Stomach (tissue), 19 donors: ENCODE data around the gene PI4K2B. TPM values are rescaled to one million over a fixed set of nuclear protein-coding genes. Genes with fewer than 3 reads are reported as not detected.

Experiments used
- DNase-seq, 2 donors: peaks; one replicate each; pipeline versions ENCODE4 v3.0.0 to v3.0.0-alpha.2; 2013 to 2019
- H3K27ac ChIP-seq, 5 donors: fragments of 200-600 bp in 4 of 5; sonication (generic) in 4 of 5; one replicate each; pipeline ENCODE4 v1.5.1; 2013 to 2019; ENCODE audit warnings: mild to moderate bottlenecking in 1 of 5, moderate library complexity in 1 of 5
- H3K27me3 ChIP-seq, 3 donors: fragments of 200-600 bp; sonication (generic); one replicate each; pipeline ENCODE4 v1.5.1; 2017 to 2019; ENCODE audit warnings: mixed run types in 1 of 3
- H3K36me3 ChIP-seq, 4 donors: fragments of 200-600 bp; sonication (generic); 1 replicate in 3 of 4; 2 replicates in 1 of 4; pipeline ENCODE4 v1.5.1; 2016 to 2019
- H3K4me1 ChIP-seq, 4 donors: fragments of 200-600 bp; sonication (generic); one replicate each; pipeline ENCODE4 v1.5.1; 2016 to 2019
- H3K4me3 ChIP-seq, 4 donors: fragments of 200-600 bp; sonication (generic) in 3 of 4; one replicate each; pipeline ENCODE4 v1.5.1; 2016 to 2019; ENCODE audit warnings: mild to moderate bottlenecking in 1 of 4
- H3K9me3 ChIP-seq, 4 donors: fragments of 200-600 bp; sonication (generic); one replicate each; pipeline ENCODE4 v1.5.1; 2016 to 2019
- CTCF ChIP-seq, 7 experiments: fragments of 450-650 bp in 4 of 7; fragments of 200-600 bp in 3 of 7; sonication (generic) in 3 of 7; IDR thresholded peaks; one replicate each; pipeline ENCODE4 v1.5.1; 2016 to 2019; ENCODE audit warnings: antibody characterized with exemption in 7 of 7, control low read depth in 2 of 7, mild to moderate bottlenecking in 1 of 7
- EP300 ChIP-seq: sonication (generic); formaldehyde crosslinking; IDR thresholded peaks from one replicate; pipeline ENCODE4 v1.6.1; 2017; ENCODE audit warnings: antibody characterized with exemption
- POLR2A ChIP-seq, 4 donors: fragments of 450-650 bp; IDR thresholded peaks; one replicate each; pipeline ENCODE4 v1.6.1; 2016; ENCODE audit warnings: antibody characterized with exemption in 4 of 4, control low read depth in 2 of 4, mild to moderate bottlenecking in 1 of 4, moderate library complexity in 1 of 4
- POLR2AphosphoS5 ChIP-seq, 3 donors: sonication (generic); formaldehyde crosslinking; IDR thresholded peaks; one replicate each; pipeline ENCODE4 v1.6.1; 2016; ENCODE audit warnings: antibody characterized with exemption in 3 of 3
- WGBS, 5 donors: extraction: QIAGEN DNeasy Blood & Tissue Kit in 3 of 5; methylation state at CpG; one replicate each; pipeline versions ENCODE4 v1.1.5 to v1.1.7; 2013 to 2018; 5-methylcytosine and 5-hydroxymethylcytosine counted together
- intact Hi-C: fragments of 100-400 bp; cut with DNase I; formaldehyde crosslinking; loops from one replicate; pipeline ENCODE4 v1.15.1; 2023; ENCODE audit warnings: low total_unique reads
- long read RNA-seq, 10 donors: transcript quantifications; one replicate each; lab custom pipeline, GENCODE V29; 2026
- polyA plus RNA-seq, 3 donors: library from polyadenylated mRNA; stranded (reverse); fragments of 200-250 nt; gene quantifications; one replicate each; pipeline ENCODE4 v1.2.3, GENCODE V29; 2013
- total RNA-seq, 5 donors: library from RNA; depleted of rRNA; stranded (reverse); fragments of >200 nt; gene quantifications; one replicate each; pipeline versions ENCODE4 v1.1.0 to v1.2.3, GENCODE V29; 2014 to 2016
- donor health status: healthy with polysubstance abuse.
- donor health status: Bipolar disorder and iron deficiency.
- donor health status: healthy.

PI4K2B gene
- 10 to 100 TPM in 4 of 5 donors, 1 to 10 TPM in 1; 9.3 to 65.2 (median 29.4) TPM for total RNA-seq
- polyA plus RNA-seq, result 10 to 100 TPM in 2 of 3 donors, 1 to 10 TPM in 1; 9.7 to 23.8 (median 15.0) TPM
- long read RNA-seq, donor 1, partial matches to known transcripts, result 0 of 1 reads
- long read RNA-seq, donor 1, other reads (novel, unspliced or antisense), result 0 of 1 reads
- long read RNA-seq, donor 2, partial matches to known transcripts, result 0 of 2 reads
- long read RNA-seq, donor 2, other reads (novel, unspliced or antisense), result 0 of 2 reads
- long read RNA-seq, donor 3, partial matches to known transcripts, result 0 of 4 reads
- long read RNA-seq, donor 3, other reads (novel, unspliced or antisense), result 0 of 4 reads
- long read RNA-seq, donor 4, result 0 reads
- long read RNA-seq, donor 5, partial matches to known transcripts, result 0 of 4 reads
- long read RNA-seq, donor 5, other reads (novel, unspliced or antisense), result 0 of 4 reads
- long read RNA-seq, donor 6, result 0 reads
- long read RNA-seq, donor 7, partial matches to known transcripts, result 0 of 2 reads
- long read RNA-seq, donor 7, other reads (novel, unspliced or antisense), result 0 of 2 reads
- long read RNA-seq, donor 8, partial matches to known transcripts, result 0 of 3 reads
- long read RNA-seq, donor 8, other reads (novel, unspliced or antisense), result 0 of 3 reads
- long read RNA-seq, donor 9, result 0 reads
- long read RNA-seq, donor 10, partial matches to known transcripts, result 0 of 1 reads
- long read RNA-seq, donor 10, other reads (novel, unspliced or antisense), result 0 of 1 reads

GRCh38 chr4:25233737-25234389 is at the start of gene PI4K2B:
TSS of gene PI4K2B (plus strand) at chr4:25234033. CDS start at chr4:25234164, 131 bp downstream.
- Histone ChIP-seq H3K4me1 (peaks cover 7 to 28% (median 21%) of the 10 kb centered on the region in 4 donors), H3K27ac (peak within 1 kb of the TSS; percentile 92 to 99 (median 96)), H3K36me3 (no peaks in the 10 kb centered on the region), H3K9me3 (peaks cover 0 to 8% (median 0%) of the 10 kb centered on the region in 4 donors), H3K4me3 (peak within 1 kb of the TSS; percentile 72 to 85 (median 81)), H3K27me3 (no peaks in the 10 kb centered on the region)
- no peak for TF ChIP-seq CTCF (IDR thresholded peaks at IDR 0.05)
- no peak for TF ChIP-seq EP300
- TF ChIP-seq POLR2A (IDR thresholded peaks at IDR 0.05), result peak in 1 of 4 donors; percentile 13
- peak; percentile 27 to 94 (median 89) for TF ChIP-seq POLR2AphosphoS5 (IDR thresholded peaks at IDR 0.05)
- peak; percentile 96 to 98 for DNase-seq
- intact Hi-C loops, result no loop called here
- 0 to 2% (median 1%) methylated on average over 21 to 72 of the region's 72 CpGs for WGBS, 5 donors

GRCh38 chr4:25184056-25184455 is 49.8 kb upstream of the PI4K2B start:
- DNase-seq, result no peak
- 81 to 92% (median 83%) methylated on average over 4 of the region's 4 CpGs for WGBS, 5 donors
- Histone ChIP-seq H3K36me3 (no peaks in the 10 kb centered on the region), H3K27me3 (no peaks in the 10 kb centered on the region), H3K4me3 (no peak overlapping the region), H3K4me1 (no peaks in the 10 kb centered on the region), H3K9me3 (no peaks in the 10 kb centered on the region), H3K27ac (no peak overlapping the region)
- TF ChIP-seq EP300 (no peak), CTCF (IDR thresholded peaks at IDR 0.05) (no peak), POLR2AphosphoS5 (IDR thresholded peaks at IDR 0.05) (no peak), POLR2A (IDR thresholded peaks at IDR 0.05) (no peak)
- intact Hi-C loops, result no loop called here

DNA sequence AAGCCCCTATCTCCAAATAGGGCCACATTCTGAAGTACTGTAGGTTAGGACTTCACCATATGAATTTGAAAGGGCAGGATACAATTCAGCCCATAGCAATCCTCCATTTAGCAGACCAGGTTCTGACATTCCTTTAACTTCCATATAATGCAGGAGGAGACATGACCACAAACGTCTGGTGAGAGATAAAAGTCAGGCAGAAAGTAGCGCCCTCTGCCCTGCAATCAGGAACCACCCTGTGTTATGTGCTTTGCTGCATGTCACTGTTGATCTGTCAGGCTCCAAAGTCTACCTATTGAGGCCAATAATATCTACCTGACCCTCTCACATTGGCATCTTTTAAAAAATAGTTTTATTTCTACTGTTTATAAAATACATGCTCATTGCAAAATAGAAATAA is 43.4 kb upstream of the PI4K2B start:
- Histone ChIP-seq H3K27me3 (no peaks in the 10 kb centered on the region), H3K36me3 (no peaks in the 10 kb centered on the region), H3K4me3 (no peak overlapping the region), H3K4me1 (no peaks in the 10 kb centered on the region), H3K27ac (no peak overlapping the region), H3K9me3 (no peaks in the 10 kb centered on the region)
- WGBS, 5 donors, result 35 to 54% (median 51%) methylated on average over 2 of the region's 2 CpGs
- DNase-seq, result no peak
- intact Hi-C loops, result no loop called here
- TF ChIP-seq POLR2AphosphoS5 (IDR thresholded peaks at IDR 0.05), result no peak
- TF ChIP-seq POLR2A (IDR thresholded peaks at IDR 0.05), result no peak
- TF ChIP-seq EP300, result no peak
- TF ChIP-seq CTCF (IDR thresholded peaks at IDR 0.05), result no peak

DNA sequence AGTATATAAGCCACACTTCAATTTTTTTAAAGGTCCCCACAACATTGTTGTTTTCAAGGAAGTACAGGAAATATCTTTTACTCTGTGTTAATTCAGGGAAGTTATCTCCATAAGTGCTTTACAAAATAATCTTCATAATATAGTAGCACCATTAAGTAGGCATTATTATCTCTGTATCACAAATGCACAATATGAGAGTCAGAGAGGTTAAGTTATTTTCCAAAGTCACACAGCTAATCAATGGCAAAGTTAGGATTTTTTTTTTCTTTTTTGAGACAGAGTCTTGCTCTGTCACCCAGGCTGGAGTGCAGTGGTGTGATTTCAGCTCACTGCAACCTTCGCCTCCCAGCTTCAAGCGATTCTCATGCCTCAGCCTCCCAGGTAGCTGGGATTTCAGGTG is 35.1 kb upstream of the PI4K2B start:
- WGBS, 5 donors, result 91 to 100% (median 96%) methylated on average over 2 of the region's 2 CpGs
- intact Hi-C loops, result no loop called here

More for the DNA sequence above, 35.1 kb upstream of the PI4K2B start:
- Histone ChIP-seq H3K36me3 (peaks cover 0 to 8% (median 2%) of the 10 kb centered on the region in 4 donors), H3K27ac (no peak overlapping the region), H3K27me3 (no peaks in the 10 kb centered on the region), H3K4me3 (no peak overlapping the region), H3K9me3 (no peaks in the 10 kb centered on the region), H3K4me1 (no peaks in the 10 kb centered on the region)
- TF ChIP-seq POLR2A (IDR thresholded peaks at IDR 0.05) (no peak), POLR2AphosphoS5 (IDR thresholded peaks at IDR 0.05) (no peak), CTCF (IDR thresholded peaks at IDR 0.05) (no peak), EP300 (no peak)
- no peak for DNase-seq
